GM18498 (cell line): ENCODE data around the gene PIK3CG.
"Not testable (repeated sequence)": the region's sequence is repeated elsewhere in the genome, so short reads cannot be mapped to it uniquely, and the experiment has no call there.

ENCODE experiments used
- ATAC-seq: cut with Tn5 transposase; IDR thresholded peaks from one replicate; pipeline ENCODE4 v1.9.1; 2021; ENCODE audit warnings: mild to moderate bottlenecking, moderate library complexity; ENCODE audit not compliant: unreplicated experiment

PIK3CG gene

GRCh38 chr7:106929616-106930015, 64.5 kb downstream of the PIK3CG start:
- ATAC-seq = not testable (repeated sequence)

- ATAC-seq = no peak
Measured at GRCh38 chr7:106936236-106936635, 71.2 kb downstream of the PIK3CG start.

GRCh38 chr7:106938122-106938521, 73.0 kb downstream of the PIK3CG start:
- not testable (repeated sequence) for ATAC-seq

GRCh38 chr7:106938803-106939202, 73.7 kb downstream of the PIK3CG start:
- no peak for ATAC-seq

GRCh38 chr7:106944035-106944665, 79.1 kb downstream of the PIK3CG start:
- ATAC-seq = no peak

- ATAC-seq = peak; percentile 69
Measured at GRCh38 chr7:106947244-106947728, 82.2 kb downstream of the PIK3CG start.

GRCh38 chr7:106952001-106952657, 87.0 kb downstream of the PIK3CG start:
- no peak for ATAC-seq

- no peak for ATAC-seq
Measured at GRCh38 chr7:106952658-106953231, 87.7 kb downstream of the PIK3CG start.

GRCh38 chr7:106954840-106955239, 89.8 kb downstream of the PIK3CG start:
- ATAC-seq = no peak

GRCh38 chr7:106955857-106956256, 90.8 kb downstream of the PIK3CG start:
- not testable (repeated sequence) for ATAC-seq
